GM19351 (cell line): ENCODE data around the gene EID3.
"Not testable (repeated sequence)": the region's sequence is repeated elsewhere in the genome, so short reads cannot be mapped to it uniquely, and the experiment has no call there.

Experiments
- ATAC-seq: cut with Tn5 transposase; IDR thresholded peaks from one replicate; pipeline ENCODE4 v1.9.1; 2021; ENCODE audit warnings: mild to moderate bottlenecking, moderate library complexity; ENCODE audit not compliant: unreplicated experiment

Gene EID3

DNA sequence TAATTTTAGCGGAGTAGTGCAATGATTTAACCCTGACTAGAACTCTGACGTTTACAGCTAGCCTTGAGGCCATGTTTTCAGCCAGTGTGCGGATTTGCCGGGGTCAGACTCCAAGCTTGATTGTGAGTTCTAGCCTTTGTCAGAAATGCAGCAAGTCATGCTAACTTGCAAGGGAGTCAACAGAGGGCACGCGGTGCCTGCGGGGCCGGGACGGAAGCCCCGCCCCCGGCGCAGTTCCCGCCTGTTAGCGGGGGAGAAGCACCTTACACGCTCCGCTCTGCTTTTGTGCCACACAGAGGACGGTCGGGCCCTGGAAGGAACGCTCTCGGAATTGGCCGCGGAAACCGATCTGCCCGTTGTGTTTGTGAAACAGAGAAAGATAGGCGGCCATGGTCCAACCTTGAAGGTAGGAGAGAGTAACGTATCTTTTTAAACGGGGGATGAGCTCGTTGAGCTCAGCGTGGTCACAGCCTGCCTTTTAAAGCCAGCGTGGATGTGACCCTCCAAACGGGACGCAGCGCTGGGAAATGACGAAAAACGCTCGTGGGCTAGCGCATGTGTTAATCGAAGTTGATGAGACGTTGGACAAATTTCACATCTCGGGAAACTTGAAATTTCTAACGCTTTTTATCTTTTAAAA lies 14.8 kb upstream of the EID3 start:
- ATAC-seq = peak; percentile 51

GRCh38 chr12:104290320-104290719 lies 13.2 kb upstream of the EID3 start:
- no peak for ATAC-seq

DNA sequence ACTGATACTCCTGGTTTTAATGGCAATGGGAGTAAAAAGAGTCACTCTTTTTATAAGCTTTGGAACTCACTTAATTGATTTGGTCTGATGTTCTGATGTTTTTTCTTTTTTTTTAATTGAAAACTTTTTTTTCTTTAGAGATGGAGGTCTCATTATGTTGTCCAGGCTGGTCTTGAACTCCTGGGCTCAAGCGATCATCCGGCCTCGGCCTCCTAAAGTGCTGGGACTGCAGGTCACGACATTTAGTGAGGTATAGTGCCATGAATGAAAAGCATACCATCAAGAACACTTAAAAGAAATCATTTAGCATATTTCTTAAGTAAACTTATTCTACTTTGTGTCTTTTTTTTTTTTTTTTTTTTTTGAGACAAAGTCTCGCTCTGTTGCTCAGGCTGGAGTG lies 12.7 kb upstream of the EID3 start:
- ATAC-seq = no peak

DNA sequence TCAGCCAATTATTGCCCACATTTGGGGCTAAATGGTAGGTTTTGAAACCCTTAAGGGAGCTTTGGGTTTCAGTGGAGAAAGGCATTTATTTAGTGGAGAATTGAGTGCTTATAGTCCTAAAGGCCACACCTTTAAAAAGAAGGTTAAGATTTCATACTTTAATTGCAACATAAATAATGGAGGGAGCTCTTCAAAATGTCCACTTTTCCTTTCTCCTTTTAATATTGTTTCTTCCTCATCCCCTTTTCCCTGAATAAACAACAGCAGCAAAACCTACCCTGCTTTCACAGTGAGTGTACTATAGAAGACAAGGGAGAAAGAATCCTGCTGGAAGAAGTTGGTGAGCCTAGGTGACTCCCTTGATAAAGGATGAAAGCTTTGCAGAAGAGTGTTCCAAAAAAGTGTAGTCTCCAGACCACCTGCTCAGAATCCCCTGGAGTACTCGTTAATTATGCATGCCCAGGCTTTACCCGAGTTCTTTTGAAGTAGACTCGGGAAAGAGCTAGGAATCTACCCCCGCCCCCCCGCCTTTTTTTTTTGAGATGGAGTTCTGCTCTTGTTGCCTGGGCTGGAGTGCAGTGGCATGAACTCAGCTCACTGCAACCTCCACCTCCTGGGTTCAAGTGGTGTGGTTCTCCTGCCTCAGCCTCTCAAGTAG lies 11.5 kb upstream of the EID3 start:
- no peak for ATAC-seq

DNA sequence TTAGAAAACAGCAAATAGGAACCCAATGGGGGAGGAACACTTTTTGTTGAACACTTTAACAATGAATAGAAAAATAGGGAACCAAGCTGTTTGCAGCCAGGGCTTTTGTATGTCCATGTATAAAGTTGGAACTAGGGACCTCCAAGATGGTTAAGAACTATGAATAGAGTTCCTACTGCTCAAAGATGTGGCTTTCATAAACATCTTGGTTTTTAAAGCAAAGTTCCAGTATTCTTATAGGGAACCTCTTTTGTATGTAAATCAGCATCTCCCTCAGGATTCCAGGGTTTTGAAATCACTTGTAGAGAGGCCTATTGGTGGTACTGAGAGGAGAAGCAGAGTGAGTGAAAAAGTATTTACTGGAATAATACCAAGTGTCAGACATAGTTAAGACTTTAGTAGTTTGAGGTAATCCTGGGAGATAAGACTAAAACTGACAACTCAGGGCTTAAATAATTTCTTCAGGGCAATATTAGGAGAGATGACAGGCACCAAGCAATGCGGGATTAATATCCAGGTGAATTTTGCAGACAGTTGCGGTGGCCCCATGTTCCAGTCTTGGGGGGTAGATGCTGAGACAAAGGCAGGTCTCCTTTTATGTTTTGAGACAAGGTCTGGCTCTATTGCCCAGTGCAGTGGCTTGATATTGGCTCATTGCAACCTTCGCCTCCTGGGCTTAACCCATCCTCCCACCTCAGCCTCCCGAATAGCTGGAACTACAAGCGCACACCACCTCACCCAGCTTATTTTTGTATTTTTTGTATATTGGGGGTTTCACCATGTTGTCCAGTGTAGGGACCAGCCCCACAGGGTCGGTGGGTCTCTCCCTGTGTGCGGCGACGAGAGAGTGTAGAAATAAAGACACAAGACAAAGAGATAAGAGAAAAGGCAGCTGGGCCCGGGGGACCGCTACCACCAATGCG lies 10.4 kb upstream of the EID3 start:
- no peak for ATAC-seq

- ATAC-seq = not testable (repeated sequence)
Observed at GRCh38 chr12:104294158-104294859, 9.2 kb upstream of the EID3 start.

GRCh38 chr12:104294927-104295668 lies 8.4 kb upstream of the EID3 start:
- ATAC-seq = no peak

GRCh38 chr12:104295954-104296353 lies 7.6 kb upstream of the EID3 start:
- ATAC-seq = no peak

DNA sequence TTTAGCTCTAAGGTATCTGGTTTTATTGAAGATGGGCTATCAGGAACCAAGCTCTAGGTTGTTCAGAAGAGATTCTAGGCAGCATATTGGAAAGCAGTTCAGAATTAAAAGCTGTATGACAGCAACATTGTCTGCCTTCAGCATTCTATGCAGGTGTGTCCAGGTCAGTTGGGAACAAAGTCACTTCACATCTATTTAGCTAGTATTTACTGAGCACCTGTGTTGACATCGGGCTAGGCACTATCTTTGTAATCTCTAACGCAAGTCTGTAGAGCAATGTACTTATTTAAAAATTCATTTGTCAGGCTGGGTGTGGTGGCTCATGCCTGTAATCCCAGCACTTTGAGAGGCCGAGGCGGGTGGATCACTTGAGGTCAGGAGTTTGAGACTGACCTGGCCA lies 6.8 kb upstream of the EID3 start:
- ATAC-seq = no peak

DNA sequence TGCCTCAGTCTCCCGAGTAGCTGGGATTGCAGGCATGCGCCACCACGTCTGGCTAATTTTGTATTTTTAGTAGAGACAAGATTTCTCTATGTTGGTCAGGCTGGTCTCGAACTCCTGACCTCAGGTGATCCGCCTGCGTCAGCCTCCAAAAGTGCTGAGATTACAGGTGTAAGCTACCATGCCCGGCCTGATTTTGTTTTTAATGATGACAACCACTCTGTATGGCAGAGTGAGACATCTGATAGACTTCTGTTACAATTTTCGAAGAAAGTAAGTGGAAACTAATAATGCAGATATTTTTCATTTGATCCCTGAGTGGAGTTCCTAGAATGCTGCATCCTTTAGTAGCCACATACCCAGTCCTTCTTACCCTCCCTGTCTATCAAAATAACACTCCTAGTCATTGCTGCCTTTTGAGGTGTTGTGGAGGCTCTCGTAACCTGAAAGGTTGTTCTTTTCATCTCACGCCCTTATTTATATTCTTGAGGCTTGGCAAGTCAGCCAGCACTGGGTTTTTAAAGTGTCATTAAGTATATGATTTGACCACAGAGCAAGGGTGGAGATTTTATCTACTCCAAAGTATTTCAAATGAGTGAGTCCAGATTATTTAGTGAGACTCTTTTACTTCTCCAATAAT lies 5.9 kb upstream of the EID3 start:
- ATAC-seq = no peak

GRCh38 chr12:104299842-104300481 lies 3.6 kb upstream of the EID3 start:
- ATAC-seq = no peak

GRCh38 chr12:104304261-104305009 lies 896 bp downstream of the EID3 start:
- ATAC-seq = no peak

GRCh38 chr12:104305349-104305748 lies 1.8 kb downstream of the EID3 start:
- no peak for ATAC-seq

- ATAC-seq = no peak
Observed at GRCh38 chr12:104306376-104306775, 2.8 kb downstream of the EID3 start.

DNA sequence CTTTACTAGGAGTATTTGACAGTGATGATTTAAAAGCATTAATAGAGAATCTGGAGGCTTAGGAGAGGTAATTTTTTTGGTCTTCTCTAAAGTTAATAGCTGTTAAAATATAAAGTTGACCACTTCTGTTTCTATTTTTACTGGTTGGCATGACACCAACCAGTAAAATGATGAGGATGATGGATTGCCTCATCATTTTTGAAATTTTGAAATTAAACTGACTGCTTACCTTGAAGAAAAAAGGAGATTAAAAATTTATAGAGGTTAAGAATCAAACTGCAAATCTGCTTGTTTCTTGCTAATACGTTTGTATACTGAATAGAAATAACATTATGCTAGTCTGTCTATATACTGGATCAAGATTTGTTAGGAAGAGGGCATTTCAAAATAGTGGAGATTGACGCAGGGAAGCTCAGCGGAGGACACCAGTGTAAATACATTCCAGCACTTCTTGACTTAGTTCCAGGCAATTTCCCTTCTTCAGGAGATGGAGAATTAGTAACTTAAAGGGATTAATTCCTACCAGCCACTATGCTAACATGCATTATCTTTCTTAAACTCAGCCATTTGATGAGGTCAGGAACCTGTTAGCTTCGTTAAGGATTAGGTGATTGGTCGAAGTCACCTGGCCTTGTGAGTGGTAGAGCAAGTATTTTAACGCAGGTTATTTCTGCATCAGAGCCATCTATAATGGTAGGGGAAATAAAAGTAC lies 3.6 kb downstream of the EID3 start:
- ATAC-seq = no peak

GRCh38 chr12:104307655-104308000 lies 4.1 kb downstream of the EID3 start:
- ATAC-seq = no peak

- ATAC-seq = no peak
Observed at GRCh38 chr12:104309446-104309993, 6.0 kb downstream of the EID3 start.
